Fibroblast of mammary gland (primary cell): ENCODE data around the gene SLC6A8.

Experiments
- DNase-seq: peaks from one replicate; pipeline ENCODE4 v3.0.0-alpha.2; 2010; ENCODE audit warnings: low read depth
- H3K4me3 ChIP-seq: 2 replicates; pipeline ENCODE4 v1.5.1; 2011; ENCODE audit warnings: low read depth, mild to moderate bottlenecking, low read length, moderate library complexity; ENCODE audit not compliant: control insufficient read depth
- CTCF ChIP-seq: conservative IDR thresholded peaks from 2 replicates; pipeline ENCODE4 v1.5.1; 2011; ENCODE audit warnings: low read depth, low read length, inconsistent platforms; ENCODE audit not compliant: control insufficient read depth, insufficient read depth

Gene SLC6A8

GRCh38 chrX:153707406-153707805, 19.7 kb downstream of the SLC6A8 start:
- no peak overlapping the region for H3K4me3 ChIP-seq
- no peak for DNase-seq
- no peak for TF ChIP-seq CTCF

GRCh38 chrX:153708415-153708814, 20.7 kb downstream of the SLC6A8 start:
- peak; percentile 57 for TF ChIP-seq CTCF
- no peak overlapping the region for H3K4me3 ChIP-seq
- peak; percentile 84 for DNase-seq

- TF ChIP-seq CTCF, result no peak
- H3K4me3 ChIP-seq, result no peak overlapping the region
- no peak for DNase-seq
Measured at GRCh38 chrX:153709726-153710674, 22.3 kb downstream of the SLC6A8 start.

GRCh38 chrX:153714256-153714655, 26.5 kb downstream of the SLC6A8 start:
- no peak for DNase-seq
- TF ChIP-seq CTCF, result no peak
- no peak overlapping the region for H3K4me3 ChIP-seq

GRCh38 chrX:153717445-153717844, 29.7 kb downstream of the SLC6A8 start:
- TF ChIP-seq CTCF, result no peak
- no peak overlapping the region for H3K4me3 ChIP-seq
- DNase-seq, result no peak

GRCh38 chrX:153719238-153719637, 31.5 kb downstream of the SLC6A8 start:
- no peak overlapping the region for H3K4me3 ChIP-seq
- TF ChIP-seq CTCF, result no peak
- no peak for DNase-seq
